HG02884 (cell line): ENCODE data around the gene UBASH3A.

Experiments
- ATAC-seq: cut with Tn5 transposase; IDR thresholded peaks from one replicate; pipeline ENCODE4 v1.9.1; 2021; ENCODE audit warnings: mild to moderate bottlenecking, moderate library complexity; ENCODE audit not compliant: unreplicated experiment

UBASH3A gene

DNA sequence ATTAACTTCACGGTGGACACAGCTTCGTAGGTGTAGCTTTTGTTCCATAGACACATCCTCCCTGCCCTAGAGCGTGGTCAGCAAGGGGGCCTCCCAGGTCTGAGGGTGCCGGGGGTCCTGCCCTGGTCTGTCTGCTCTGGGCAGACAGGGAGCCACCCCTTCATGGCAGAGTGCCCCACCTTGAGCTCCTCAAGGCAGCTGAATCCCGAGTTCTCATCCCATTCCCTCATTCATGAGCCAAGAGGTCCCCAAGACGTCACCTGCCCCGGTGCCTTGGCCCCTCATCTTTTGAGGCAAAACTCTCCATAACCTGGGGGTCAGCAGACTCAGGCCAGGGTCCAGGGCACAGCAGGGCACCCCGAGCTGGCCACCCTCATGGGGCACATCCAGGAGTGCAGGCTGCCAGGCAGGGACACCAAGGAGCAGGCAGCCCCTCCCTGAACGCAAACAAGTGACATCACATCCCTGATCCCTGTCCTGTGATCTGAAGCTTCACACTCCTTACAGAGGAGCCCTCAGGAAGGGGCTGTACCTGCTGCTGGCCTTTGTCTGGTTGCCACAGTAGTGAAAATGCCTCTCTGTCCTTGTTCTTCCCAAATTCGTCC is 23.3 kb downstream of the UBASH3A start:
- no peak for ATAC-seq

DNA sequence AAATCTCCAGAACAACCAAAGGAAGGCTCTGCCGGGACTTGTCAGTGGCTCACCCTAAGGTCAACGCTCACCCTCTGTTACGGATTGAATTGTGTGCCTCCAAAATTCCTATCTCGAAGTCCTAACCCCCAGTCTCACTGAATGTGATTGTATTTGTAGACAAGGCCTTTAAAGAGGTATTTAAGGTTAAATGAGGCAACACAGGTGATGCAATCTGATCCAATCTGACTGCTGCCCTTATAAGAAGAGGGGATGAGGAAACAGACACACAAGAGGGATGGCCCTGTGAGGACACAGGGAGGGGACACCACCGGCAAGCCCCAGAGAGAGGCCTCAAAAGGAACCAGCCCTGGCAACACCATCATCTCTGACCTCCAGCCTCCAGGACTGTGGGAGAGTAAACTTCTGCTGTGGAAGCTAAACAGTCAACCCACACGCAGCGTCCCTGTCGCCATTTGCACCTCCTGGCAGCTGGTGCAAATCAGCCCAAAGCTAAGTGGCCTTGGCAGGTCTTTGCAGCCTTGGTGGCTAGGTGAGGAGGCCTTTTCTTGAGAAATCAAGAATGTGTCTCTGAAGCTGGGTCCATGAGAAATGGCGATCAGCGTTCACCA is 24.2 kb downstream of the UBASH3A start:
- no peak for ATAC-seq

DNA sequence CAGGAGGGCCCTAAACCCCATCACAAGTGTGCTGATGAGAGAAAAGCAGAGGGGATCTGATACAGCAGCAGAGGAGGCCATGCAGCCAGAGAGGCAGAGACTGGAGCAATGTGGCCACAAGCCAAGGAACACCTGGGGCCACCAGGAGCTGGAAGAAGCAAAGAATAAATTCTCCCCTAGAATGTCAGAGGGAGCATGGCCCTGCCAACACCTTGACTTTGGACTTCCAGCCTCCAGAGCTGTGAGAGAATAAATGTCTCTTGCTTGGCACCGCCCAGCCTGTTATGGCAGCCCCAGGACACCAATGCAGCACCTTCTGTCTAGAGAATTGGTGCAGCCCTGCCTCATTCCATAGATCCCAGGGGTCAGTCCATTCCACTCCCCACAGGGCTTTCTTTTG is 25.3 kb downstream of the UBASH3A start:
- no peak for ATAC-seq

DNA sequence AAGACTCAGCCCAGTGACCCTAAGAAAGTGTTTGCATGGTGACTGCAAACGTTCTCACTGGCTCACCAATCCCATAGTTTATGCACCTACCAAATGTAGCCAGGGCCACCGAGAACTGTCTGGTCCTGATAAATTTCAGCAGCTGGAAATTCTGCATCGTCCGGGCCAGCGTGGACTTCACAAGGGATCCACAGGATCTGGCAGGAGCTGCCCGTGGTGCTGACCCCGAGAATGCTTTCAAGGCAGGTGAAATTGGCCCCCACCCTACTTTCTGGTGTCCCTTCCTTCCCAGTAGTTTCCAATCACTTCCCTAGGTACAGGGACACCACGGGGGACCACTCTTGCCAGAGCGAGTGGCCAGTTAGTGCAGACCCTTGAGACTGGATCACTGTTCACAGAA is 26.2 kb downstream of the UBASH3A start:
- ATAC-seq, result no peak

DNA sequence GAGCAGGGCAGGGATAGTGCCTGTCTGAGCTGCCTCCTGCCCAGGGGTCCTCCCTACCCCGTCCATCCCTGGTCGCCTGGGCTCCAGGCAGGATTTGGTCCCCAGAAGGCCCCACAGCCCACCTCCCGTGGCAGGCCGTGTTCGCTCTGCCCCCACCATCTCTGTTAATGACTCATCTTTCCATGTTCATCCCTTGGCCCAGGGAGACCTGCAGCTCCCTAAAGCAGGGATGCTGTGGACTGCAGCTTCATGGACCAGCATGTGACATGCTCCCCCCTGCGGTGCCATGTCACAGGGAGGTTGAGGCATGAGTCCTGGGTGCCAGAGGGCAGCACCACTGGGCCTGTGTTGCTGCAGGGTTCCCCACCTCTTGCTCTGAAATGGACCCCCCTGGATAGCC is 26.8 kb downstream of the UBASH3A start:
- ATAC-seq, result no peak

DNA sequence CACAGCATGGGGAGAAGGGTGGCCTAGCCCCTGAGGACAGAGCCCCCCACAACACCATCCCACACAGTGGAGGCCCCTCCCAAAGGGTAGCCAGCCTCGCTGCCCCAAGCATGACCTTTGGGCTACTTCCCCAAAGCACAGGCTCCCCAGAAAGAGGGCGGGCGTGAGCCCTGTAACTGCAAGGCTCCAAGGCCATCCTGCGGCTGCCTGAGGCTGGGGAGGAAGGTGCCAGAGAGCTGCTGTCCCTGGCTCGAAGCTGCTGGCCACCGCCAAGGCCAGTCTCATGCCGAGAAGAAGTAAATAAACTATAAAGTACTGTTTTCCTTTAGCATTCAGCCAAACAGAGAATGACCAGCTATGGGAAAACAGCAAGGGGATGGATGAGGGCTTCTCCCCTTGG is 27.5 kb downstream of the UBASH3A start:
- no peak for ATAC-seq

DNA sequence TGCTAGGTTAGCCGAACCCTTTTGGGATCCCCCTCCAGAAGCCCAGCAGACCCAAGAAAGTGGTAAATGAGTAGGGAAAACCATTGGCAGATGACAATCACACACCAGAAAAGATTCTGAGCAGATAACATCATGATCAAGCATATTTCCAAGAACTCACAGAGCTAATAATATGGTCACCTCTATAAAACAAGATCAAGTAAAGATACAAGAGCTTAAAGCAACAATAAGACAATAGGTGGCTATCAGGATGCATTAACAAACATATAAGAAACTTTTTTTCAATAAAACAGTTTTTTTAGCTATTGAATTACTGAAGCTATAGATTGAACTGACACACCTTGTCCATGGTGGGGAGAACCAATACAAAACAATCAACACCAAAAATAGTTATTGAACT is 29.0 kb downstream of the UBASH3A start:
- no peak for ATAC-seq

DNA sequence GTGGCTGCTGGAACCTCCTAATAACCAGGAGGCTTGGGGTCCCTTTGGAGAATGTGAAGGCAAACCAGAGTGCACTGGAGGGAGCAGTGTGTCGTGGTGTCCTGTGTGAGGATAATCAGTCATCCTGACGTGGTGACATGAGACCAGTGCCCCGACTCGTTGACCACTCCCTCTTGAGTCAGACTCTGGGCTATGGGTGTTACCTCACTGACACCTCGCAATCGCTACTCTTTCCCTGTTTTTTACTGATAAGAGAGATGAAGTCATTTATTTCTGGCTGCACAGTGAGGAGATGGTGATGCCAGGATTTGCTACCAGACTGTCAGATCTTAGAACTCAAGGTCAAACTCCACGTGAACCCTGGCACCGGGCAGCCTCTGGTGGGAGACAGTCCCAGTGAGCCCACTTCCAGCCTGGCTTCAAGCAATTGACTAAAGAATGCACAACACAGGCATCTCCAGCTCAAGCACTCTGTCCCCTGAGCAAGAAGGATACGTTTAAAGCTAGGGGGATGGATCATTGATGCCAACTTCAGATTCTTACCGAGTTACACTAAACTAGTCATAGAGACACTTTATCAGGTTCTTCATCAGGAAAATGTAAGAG is 30.3 kb downstream of the UBASH3A start:
- ATAC-seq, result no peak

DNA sequence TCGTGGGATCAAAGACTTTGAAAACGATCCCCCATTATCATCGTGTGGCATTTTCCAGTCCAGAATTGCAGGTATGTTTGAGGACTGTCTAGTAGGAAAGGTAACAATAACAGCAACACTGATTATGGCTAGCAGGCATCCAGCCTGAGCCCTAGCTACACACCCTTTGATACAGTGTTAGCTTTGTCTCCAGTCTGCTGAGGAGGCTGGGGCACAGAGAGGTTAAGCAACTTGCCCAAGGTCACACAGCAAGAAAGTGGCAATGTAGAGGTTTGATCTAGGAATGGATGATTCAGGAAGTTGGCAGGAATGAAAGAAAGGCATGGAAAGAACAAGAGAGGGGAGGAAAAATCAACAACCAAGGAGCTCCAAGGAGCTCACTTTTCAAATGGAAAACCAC is 31.2 kb downstream of the UBASH3A start:
- ATAC-seq, result no peak

DNA sequence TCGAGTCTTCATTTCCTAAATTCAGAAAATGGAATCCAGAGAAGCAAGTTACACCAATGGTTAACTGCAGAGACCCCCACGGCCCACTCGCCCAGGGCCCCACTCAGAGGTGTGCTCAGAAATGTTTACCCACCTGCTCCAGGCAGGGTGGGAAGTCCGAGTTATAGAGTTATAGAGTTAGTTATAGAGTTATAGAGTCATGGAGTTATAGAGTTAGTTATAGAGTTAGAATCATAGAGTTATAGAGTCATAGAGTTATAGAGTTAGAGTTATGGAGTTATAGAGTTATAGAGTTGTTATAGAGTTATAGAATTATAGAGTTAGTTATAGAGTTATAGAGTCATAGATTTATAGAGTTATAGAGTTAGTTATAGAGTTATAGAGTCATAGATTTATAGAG is 31.7 kb downstream of the UBASH3A start:
- ATAC-seq, result no peak

DNA sequence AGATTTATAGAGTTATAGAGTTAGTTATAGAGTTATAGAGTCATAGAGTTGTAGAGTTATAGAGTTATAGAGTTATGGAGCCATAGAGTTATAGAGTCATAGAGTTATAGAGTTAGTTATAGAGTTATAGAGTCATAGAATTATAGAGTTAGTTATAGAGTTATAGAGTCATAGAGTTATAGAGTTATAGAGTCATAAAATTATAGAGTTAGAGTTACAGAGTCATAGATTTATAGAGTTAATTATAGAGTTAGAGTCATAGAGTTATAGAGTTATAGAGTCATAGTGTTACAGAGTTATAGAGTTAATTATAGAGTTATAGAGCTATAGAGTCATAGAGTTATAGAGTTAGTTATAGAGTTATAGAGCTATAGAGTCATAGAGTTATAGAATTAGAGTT is 32.1 kb downstream of the UBASH3A start:
- ATAC-seq, result no peak

DNA sequence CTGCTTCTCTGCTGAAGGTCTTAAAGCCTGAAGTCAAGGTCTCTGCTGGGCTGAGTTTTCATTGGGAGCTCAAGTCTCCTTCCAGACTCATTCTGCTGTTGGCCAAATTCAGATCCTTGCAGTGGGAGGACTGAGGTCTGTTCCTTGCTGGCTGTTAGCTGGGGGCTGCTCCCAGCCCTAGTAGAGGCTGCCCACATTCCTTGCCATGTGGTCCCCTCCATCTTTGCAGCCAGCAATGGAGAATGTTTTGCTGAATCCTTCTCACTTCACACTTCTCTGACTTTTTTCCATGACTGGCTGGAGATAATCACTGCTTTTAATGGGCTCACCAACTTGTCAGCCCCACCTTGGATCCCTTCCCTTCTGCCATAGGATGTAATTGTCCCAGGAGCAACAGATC is 33.2 kb downstream of the UBASH3A start:
- no peak for ATAC-seq

DNA sequence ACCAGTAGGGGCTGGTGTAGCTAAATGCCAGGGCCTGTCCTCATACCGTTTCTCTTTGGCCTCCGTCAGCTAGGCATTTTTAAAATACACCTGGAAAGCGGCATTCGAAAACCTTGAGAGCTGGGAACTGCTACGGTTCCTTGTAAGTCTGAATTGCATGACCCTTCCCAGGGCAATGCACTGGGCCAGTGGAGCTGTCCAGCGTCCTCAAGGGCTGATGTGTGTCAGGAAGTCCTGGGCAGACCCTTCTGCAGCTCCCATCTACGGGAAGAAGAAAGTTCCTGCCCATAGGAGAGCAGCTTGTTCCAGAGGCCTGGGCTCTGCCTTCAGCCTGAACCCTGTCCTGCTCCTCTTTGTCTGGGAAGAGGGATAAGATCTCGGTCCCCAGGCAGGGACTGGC is 34.1 kb downstream of the UBASH3A start:
- ATAC-seq, result no peak

DNA sequence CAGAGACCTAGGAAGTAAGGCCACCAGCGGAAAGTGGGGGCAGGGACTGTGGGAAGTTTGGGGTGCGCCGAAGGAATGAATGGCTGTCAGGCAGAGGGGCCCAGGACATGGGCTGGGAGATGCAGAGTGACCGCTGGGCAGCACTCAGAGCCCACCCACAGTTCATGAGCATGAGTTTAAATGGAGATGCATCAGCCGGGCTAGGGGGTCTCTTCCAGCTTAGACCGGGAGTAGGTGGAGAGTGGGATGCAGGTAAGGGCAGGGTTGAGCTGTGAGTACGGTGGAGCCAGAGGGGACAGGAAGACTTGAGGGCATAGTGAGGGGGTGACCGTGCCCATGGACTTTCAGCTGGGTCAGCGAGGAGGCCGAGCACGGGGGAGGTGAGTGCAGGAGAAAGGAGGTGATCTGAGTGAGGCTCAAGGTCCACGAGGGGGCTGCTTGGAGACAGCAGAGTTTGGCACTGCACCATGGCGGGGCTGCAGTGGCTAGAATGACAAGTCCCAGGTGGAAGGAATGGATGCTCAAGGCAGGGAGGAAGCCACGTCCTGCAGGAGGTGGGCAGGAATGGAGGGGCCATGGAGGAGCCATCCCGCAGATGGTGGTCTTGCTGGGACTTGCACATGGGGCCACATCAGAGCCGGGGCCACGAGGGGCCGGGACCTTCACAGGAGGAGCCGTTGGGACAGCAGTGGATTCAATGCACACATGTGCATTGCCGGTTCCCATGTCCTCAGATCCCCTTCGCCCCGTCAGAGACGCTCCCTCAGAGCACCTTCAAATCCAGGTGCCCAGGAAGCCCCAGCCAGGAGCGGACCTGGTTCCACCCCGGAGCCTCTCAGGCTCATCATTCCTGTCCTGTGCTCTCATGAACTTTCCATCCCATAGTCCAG is 34.9 kb downstream of the UBASH3A start:
- no peak for ATAC-seq

DNA sequence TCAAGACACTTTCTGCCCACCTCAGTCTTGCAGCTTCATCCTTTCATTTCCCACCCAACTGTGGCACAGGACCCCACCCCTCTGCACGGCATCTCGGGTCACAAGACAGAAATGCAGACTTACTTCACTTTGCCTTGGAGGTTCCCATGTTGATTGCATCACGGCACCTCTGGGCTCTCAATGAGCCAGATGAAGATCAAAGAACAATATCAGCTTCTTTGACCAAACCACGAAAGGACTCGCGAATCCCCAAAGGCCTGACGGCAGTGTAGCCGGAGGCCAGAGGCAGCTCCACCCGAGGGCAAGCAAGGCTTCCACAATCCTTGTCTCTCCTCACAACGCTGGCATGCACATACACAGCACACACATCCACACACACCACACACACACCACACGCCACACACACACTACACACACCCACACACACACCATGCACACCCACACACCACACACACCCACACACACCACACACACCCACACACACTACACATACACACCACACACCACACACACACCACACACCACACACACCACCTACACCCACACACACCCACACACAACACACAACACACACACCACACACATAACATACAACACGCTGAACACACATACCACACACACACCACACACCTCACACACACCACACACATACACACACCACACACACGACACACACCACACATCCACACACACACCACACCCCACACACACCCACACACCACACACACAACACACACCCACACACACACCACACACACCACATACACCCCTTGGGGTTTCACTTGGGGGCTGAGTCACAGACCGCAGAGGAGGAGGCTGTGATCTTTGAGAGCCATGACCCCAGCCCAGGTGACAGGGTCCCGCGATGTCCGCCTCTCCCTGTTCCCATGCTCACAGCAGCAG is 35.8 kb downstream of the UBASH3A start:
- ATAC-seq, result no peak

DNA sequence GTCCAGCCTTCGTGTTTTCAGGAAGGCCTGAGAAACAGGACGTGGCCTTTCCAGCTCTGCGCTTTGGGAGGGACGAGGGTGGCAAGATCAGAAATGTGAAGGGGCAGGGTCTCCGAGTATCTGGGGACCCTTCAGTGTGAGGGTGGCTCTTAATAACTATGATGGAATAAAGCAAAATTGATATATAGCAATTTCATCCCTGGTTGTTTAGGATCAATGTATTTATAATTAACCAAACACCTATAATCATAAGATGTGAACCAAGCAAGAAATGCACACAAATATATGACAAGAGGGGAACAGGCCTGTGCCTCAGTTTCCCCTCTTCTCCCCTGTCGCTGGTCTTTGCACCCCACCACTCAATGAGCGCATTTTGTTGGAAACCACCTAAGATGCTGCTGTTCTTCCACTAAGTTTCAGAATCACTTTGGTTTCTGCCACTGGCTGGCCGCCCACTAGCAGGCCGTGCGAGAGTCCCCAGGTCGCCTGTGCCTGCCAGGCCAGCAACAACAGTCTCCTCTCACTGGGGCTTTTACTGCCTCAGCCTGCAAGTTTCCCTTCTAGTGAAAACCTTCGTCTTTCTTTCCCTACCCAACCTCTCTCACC is 36.6 kb downstream of the UBASH3A start:
- no peak for ATAC-seq

DNA sequence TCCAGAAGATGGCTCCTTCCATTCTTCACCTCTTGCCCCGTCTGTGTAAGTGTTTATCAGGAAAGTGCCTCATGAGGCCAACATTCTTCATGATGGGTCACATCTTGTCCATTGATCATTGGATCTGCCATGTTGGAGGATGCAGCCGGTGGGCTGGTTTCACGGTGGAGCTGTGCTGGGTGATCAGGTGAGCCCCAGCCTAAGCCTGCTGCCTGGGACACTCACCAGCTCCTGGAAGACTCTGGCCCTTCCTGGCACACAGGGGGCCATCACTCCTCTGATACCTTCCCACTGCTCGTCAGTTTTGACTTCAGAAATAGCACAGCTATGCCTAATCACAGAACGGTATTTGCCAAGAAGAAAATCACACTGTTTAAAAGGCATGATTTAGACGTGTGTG is 38.3 kb downstream of the UBASH3A start:
- ATAC-seq, result no peak

DNA sequence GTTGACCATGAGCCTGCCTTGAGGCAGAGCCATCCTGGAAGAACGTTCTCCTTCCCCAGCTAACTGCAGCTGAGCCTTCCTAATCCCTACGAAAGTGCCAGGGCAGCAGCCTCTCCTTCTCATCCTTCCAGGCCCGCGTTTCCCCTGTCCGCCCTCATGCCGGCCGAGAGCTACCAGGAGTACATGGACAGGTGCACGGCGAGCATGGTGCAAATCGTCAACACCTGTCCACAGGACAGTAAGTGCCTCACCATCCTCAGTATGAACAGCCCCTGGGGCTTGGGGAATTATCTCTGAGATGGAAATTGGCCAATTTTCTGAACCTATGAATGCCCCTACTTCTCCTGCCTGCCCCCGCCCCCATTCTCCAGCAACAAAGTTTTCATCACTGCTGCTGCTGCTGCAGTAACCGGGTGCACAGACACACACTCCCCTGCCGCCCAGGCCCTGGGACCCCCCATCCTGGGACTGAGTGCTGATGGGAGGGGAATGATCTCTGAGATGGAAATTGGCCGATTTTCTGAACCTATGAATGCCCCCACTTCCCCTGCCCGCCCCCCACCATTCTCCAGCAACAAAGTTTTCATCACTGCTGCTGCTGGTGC is 39.6 kb downstream of the UBASH3A start:
- ATAC-seq, result no peak

DNA sequence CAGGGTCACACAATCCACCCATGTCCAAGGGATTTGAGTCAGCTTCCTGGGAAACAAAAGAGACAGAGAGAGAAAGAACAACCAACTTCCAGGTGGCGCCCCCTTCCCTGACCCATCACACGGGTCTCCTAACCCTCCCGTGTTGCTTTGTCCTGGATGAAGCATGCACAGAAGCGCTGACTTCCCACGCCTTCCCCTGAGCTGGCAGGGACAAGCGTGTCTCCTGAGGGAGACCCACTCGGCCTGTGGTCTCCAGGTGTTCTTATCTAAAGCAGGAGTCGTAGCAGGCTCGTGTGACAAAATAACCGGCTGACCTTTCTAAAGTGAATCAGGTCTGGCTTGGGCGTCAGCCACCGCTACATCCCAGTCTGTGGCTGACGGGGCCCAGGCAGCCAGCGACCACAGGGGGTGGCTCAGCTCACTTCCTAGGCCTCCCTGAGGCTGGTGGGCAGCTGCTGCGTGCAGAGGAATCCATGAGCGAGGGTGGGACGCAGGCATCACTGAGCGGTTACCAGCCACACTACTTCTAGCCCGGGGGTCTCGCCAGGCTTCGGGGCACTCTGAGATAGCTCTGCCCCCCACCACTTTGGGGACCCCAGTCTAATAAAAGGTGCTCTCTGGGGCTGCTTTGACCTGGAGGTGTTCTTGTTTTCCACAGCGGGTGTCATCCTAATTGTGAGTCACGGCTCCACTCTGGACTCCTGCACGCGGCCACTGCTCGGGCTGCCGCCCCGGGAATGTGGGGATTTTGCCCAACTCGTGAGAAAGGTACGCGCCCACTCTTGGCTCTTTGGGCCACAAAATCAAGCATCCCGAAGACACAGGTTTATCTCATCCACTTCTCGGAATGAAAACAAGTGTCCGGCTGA is 40.4 kb downstream of the UBASH3A start:
- ATAC-seq, result no peak
